ENCODE measurements around the gene CC2D1A. TPM values are rescaled to one million over a fixed set of nuclear protein-coding genes. Genes with fewer than 3 reads are reported as not detected.

Gene CC2D1A
- total RNA-seq, 1 experiment from 2014 or later, result 13.5 TPM

- DNase-seq (ENCODE audit: low spot score), result no peak
Measured at GRCh38 chr19:13877303-13877702, 28.7 kb upstream of the CC2D1A start.

- peak; percentile 97 for DNase-seq (ENCODE audit: low spot score)
Measured at GRCh38 chr19:13880059-13881043, 25.6 kb upstream of the CC2D1A start.

GRCh38 chr19:13881251-13881691 lies 24.7 kb upstream of the CC2D1A start:
- DNase-seq (ENCODE audit: low spot score), result peak; percentile 78

DNA sequence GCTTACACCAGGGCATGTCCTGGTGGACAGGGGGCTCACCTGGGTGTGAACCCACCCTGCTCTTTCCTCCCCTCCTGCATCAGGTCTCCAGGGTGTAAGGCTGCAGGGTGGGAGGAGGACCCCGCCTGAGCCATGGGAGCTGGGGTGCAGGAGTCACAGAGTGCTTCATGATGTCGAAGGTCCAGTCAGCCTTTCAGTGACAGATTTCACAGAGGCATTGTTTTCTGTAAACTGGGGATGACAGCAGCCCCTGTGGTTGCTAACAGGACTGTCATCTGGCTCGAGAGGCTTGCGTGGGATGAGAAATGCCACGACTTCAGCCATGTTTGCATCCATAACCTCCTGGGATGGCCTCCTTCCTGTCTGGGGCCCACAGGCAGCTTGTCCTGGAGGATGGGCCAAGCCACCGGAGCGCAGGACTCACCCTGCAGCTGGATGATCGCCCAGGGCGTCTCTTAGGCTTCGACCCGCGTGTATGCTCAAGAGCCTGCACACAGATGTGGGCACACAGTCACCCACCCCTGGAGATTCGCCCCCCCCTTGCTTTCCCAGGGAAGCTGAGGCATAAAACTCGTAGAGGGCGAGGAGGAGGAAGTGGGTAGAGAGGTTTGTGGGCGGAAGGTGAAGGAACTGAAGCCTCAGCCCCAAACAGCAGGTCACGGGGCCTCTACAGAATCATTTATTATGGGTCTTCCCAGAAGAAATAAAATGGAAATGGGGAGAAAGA lies 24.1 kb upstream of the CC2D1A start:
- DNase-seq (ENCODE audit: low spot score), result peak; percentile 48

DNA sequence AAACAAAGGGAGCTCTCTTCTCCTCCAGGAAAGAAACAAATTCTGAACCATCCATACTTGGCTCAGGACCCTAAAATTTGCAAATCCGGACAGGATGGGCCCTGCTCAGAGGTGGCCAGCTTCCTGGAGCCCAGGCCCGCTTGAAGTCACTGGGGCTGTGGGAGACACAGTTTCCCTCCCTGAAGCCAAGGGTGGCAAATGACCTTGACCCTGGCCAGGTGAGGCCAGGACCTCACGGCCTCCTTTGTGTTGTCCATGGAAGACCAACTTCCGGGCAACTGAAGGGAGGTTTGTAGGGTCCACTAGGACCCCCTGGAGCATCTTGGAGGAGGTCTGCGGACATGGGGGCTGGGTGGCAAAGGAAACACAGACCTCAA lies 23.6 kb upstream of the CC2D1A start:
- no peak for DNase-seq (ENCODE audit: low spot score)

DNA sequence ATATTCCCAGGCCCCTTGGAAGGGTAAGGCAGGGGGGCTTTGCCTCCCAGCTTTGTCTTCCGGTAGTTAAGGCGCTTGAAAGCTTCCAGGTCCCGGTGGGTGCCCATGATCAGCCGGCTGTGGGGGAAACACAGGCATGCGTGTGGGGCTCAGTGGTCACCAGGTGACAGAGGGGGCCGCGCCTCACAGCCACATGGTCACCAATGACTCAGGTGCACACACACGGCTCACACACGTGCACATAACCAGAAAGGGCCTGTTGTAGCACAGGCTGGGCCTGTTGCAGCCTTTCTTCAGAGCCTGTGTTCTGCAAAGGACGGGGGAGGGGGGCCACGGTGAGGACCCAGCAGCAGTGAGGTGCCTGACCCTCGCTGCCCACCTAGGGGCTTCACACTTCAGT lies 23.2 kb upstream of the CC2D1A start:
- DNase-seq (ENCODE audit: low spot score), result no peak

DNA sequence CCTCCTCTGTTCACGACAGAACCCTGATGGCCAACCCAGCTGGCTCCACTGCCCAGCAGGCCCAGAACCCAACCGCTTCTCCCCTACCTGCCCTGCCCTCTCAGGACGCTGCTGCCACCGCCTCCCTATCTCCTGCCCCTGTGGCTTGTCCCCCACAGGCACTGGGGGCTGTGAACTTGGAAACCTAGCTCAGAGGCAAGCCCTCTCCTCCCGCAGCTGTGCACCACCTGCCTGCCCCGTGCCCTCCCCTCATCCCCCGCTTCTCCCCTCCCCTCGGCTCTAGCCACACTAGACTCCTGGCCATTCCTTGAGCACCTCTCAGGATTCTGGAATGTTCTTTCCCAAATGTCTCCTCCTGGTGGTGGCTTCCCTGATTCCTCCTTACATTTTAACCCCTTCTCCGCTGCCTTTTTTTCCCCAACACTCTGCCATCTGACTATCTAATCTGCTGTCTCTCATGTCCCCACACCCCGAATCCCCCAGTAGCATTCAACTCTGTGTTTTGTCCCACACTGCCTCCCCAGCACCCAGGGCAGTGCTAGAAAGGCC lies 22.4 kb upstream of the CC2D1A start:
- no peak for DNase-seq (ENCODE audit: low spot score)

GRCh38 chr19:13884726-13885591 lies 21.0 kb upstream of the CC2D1A start:
- DNase-seq (ENCODE audit: low spot score), result no peak

DNA sequence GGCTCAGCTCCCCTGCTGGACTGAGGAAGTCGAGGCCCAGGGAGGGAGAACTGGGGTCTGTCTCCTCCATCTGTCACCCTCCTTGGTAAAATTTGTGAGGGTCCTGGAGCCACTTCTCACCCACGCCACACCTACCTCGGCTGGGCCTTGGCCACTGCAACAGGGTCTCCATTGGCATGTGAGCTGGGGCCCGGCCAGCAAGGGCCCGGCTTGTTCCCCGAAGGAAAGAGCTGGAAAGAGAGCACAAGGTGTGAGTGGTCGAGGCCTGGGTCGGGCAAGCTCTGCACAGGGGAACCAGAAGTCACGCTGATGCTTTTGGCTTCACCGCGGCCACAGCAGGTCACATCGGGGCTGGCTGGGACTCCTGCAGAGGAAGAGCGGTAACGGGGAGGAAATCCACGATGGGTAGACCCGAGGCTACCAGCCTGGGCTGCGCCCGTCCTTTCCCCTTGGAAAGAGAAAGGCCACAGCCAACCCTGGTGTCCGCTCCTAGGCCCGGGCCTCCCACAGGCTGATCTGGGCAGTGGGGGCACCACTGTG lies 20.1 kb upstream of the CC2D1A start:
- DNase-seq (ENCODE audit: low spot score), result no peak

- DNase-seq (ENCODE audit: low spot score), result no peak
Measured at GRCh38 chr19:13887018-13887436, 19.0 kb upstream of the CC2D1A start.

- no peak for DNase-seq (ENCODE audit: low spot score)
Measured at GRCh38 chr19:13887517-13887916, 18.5 kb upstream of the CC2D1A start.

DNA sequence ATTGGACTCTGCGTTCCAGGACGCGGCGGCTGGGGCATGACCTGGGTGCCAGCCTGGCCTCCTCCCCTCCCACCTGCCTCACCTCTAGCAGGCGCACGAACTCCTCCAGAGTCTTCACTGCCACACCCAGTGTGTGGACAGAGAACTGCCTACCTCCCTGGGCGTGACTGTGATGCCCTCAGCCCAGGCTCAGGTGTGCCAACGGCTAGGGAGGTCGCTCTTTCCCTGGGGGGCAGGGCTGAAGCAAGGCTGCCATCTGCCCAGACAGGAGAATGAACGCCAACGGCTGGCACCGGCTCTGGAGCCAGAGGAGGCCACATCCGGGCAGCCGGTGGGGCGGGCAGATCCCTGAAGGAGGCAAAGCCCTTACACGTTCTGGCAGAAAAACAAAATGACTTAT lies 17.7 kb upstream of the CC2D1A start:
- no peak for DNase-seq (ENCODE audit: low spot score)

DNA sequence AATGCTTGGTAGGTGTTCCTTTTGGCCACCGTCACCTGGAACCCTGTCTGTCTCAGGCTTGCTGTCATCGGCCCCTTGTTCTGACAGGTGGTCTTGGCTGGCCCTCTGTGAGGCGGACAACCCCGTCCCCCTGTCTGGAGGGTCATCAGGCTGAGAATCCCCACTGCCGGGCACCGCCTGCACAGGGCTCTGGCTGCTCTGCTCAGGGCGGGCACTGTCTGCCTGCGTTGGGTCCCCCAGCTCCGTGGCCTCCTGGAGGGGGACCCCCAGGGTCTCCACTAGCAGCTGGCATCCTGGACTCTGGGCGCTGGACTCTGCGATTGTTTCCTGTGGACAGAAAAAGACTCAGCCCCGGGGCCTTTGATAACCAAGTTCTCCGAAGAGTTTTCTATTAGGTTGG lies 15.9 kb upstream of the CC2D1A start:
- DNase-seq (ENCODE audit: low spot score), result no peak

GRCh38 chr19:13892870-13893269 lies 13.1 kb upstream of the CC2D1A start:
- DNase-seq (ENCODE audit: low spot score), result no peak

DNA sequence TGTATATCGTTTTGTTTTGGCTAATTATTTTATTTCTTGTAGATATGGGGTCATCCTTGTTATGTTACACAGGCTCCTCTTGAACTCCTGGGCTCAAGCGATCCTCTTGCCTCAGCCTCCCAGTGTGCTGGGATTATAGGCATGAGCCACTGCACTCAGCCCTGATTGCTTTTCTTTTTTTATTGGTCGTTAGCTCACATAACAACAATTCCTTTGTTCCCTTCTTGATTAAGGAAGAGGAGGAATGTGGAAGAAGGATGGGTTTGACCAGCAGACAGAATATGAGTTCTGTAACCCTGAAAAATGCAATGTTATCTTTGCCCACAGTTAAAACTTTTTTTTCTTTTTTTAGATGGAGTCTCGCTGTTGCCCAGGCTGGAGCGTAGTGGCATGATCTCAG lies 11.4 kb upstream of the CC2D1A start:
- no peak for DNase-seq (ENCODE audit: low spot score)

- DNase-seq (ENCODE audit: low spot score), result no peak
Measured at GRCh38 chr19:13896227-13896626, 9.8 kb upstream of the CC2D1A start.

DNA sequence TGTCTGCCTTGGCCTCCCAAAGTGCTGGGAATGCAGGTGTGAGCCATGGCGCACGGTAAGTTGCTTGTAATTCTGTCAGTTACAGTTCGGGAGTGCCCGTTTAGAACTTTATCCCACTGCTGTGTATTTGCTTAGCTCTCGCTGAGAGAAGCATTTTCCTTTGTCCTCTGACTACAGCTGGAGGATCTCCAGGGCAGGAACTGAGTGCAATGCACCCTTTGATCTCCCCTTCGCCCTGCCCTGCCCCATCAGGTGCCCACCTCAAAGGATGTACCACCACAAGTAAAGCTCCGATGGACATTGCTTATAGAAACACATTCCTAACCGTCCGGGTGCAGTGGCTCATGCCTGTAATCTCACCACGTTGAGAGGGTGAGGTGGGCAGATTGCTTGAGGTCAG lies 6.6 kb upstream of the CC2D1A start:
- DNase-seq (ENCODE audit: low spot score), result no peak

DNA sequence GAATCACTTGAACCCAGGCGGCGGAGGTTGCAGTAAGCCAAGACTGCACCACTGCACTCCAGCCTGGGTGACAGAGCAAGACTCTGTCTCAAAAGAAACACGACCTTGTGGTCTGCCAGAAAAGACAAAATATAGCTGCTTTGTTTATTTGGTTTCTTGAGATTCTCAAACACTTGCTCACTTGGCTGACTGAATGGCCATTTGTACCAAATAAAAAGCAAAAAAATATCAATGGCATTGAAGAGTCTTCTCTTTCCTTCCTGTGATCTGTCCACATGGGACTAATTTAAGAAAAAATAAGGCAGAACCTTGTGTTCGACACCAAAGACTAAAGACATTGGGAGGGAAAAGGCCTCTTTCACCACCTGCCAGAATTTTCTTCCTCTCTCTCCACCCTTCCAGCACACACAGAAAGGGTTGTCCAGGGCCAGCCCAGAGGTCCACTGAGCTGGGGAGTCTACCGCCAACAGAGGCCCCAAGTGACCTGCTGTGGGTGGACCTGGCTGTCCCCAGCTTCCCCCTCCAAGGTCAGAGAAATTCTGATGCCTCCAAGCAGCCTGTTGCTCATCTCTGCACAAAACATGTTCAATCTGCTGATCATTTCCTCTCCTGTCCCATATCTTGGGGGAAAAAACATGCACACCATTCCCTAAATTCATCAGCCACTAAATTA lies 6.0 kb upstream of the CC2D1A start:
- DNase-seq (ENCODE audit: low spot score), result no peak

DNA sequence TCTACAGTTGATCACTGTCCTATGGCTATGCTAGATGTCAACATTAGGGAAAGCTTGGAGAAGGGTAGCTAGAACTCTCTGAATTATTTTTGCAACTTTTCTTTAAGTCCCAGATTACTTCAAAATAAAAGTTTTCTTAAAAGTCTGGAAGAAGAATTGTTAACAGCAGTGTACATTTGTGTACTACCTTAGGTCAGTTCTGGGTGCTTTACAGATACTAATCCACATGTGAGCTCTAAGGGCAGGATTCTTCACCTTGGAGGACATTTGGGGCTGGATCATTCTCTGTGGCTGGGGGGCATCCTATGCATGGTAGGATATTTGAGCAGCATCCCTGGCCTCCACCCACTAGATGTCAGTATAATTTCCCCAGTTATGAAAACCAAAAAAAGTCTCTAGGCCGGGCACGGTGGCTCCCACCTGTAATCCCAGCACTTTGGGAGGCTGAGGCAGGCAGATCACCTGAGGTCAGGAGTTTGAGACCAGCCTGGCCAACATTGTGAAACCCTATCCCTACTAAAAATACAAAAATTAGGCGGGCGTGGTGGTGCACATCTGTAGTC lies 2.9 kb upstream of the CC2D1A start:
- no peak for DNase-seq (ENCODE audit: low spot score)

DNA sequence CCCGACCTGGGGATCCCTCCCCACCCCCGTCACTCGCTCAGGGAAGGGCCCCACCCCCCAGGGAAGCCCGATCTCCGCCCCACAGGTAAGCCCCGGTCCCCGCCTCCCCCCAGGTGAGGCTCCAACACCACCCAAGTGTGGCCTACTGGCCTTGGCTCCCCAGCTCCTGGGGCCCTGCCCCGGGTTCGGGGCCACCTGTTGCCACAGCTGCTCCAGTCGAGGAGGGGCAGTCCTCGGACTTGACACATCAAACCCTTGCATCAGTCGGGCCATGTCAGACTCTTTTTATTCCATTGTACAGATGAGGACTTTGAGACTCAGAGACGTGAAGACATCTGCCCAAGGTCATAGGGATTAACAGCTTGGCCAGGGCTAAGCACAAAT lies 512 bp downstream of the CC2D1A start:
- DNase-seq (ENCODE audit: low spot score), result no peak
